ENCODE measurements around the gene ZBTB16.

The ZBTB16 gene

GRCh38 chr11:114273890-114274635, 214.6 kb downstream of the ZBTB16 start:
- H3K9me3 ChIP-seq (ENCODE audit: low read depth, low read length): no peaks in the 10 kb centered on the region
- DNase-seq (ENCODE audit: low read depth, low spot score): no peak
- no peak overlapping the region for H3K9ac ChIP-seq (ENCODE audit: insufficient read length)
- H3K36me3 ChIP-seq (ENCODE audit: insufficient read depth, low read length): no peaks in the 10 kb centered on the region
- no peak for TF ChIP-seq EZH2 (IDR thresholded peaks at IDR 0.05)
- TF ChIP-seq FOXP2 (optimal IDR thresholded peaks at IDR 0.05; ENCODE audit: control extremely low read depth, extremely low read length, insufficient read depth): no peak
- H3K4me3 ChIP-seq: no peak overlapping the region
- no peak overlapping the region for H3K27ac ChIP-seq

- Histone ChIP-seq H3K27ac (no peak overlapping the region), H3K4me3 (no peak overlapping the region), H3K36me3 (ENCODE audit: insufficient read depth, low read length) (no peaks in the 10 kb centered on the region), H3K9me3 (ENCODE audit: low read depth, low read length) (no peaks in the 10 kb centered on the region), H3K9ac (ENCODE audit: insufficient read length) (no peak overlapping the region)
- no peak for DNase-seq (ENCODE audit: low read depth, low spot score)
- TF ChIP-seq EZH2 (IDR thresholded peaks at IDR 0.05): no peak
- no peak for TF ChIP-seq FOXP2 (optimal IDR thresholded peaks at IDR 0.05; ENCODE audit: control extremely low read depth, extremely low read length, insufficient read depth)
- no peak for TF ChIP-seq POLR2AphosphoS5 (IDR thresholded peaks at IDR 0.05; ENCODE audit: borderline replicate concordance, low read depth, low read length)
Measured at GRCh38 chr11:114274637-114275036, 215.1 kb downstream of the ZBTB16 start.

GRCh38 chr11:114275280-114275679, 215.8 kb downstream of the ZBTB16 start:
- Histone ChIP-seq H3K4me3 (no peak overlapping the region), H3K27ac (no peak overlapping the region), H3K9ac (ENCODE audit: insufficient read length) (no peak overlapping the region), H3K9me3 (ENCODE audit: low read depth, low read length) (no peaks in the 10 kb centered on the region), H3K36me3 (ENCODE audit: insufficient read depth, low read length) (no peaks in the 10 kb centered on the region)
- DNase-seq (ENCODE audit: low read depth, low spot score): no peak
- TF ChIP-seq EZH2 (IDR thresholded peaks at IDR 0.05): no peak
- TF ChIP-seq FOXP2 (optimal IDR thresholded peaks at IDR 0.05; ENCODE audit: control extremely low read depth, extremely low read length, insufficient read depth): no peak
- TF ChIP-seq POLR2AphosphoS5 (IDR thresholded peaks at IDR 0.05; ENCODE audit: borderline replicate concordance, low read depth, low read length): no peak

GRCh38 chr11:114276077-114276476, 216.6 kb downstream of the ZBTB16 start:
- Histone ChIP-seq H3K4me3 (no peak overlapping the region), H3K27ac (no peak overlapping the region), H3K9me3 (ENCODE audit: low read depth, low read length) (no peaks in the 10 kb centered on the region), H3K36me3 (ENCODE audit: insufficient read depth, low read length) (no peaks in the 10 kb centered on the region), H3K9ac (ENCODE audit: insufficient read length) (no peak overlapping the region)
- TF ChIP-seq POLR2AphosphoS5 (IDR thresholded peaks at IDR 0.05; ENCODE audit: borderline replicate concordance, low read depth, low read length) (no peak), EZH2 (IDR thresholded peaks at IDR 0.05) (no peak), FOXP2 (optimal IDR thresholded peaks at IDR 0.05; ENCODE audit: control extremely low read depth, extremely low read length, insufficient read depth) (no peak)
- no peak for DNase-seq (ENCODE audit: low read depth, low spot score)

GRCh38 chr11:114277637-114278341, 218.3 kb downstream of the ZBTB16 start:
- TF ChIP-seq EZH2 (IDR thresholded peaks at IDR 0.05) (no peak), POLR2AphosphoS5 (IDR thresholded peaks at IDR 0.05; ENCODE audit: borderline replicate concordance, low read depth, low read length) (no peak), FOXP2 (optimal IDR thresholded peaks at IDR 0.05; ENCODE audit: control extremely low read depth, extremely low read length, insufficient read depth) (no peak)
- no peak overlapping the region for H3K27ac ChIP-seq

GRCh38 chr11:114278342-114279065, 219.0 kb downstream of the ZBTB16 start:
- Histone ChIP-seq H3K36me3 (ENCODE audit: insufficient read depth, low read length) (no peaks in the 10 kb centered on the region), H3K9me3 (ENCODE audit: low read depth, low read length) (no peaks in the 10 kb centered on the region), H3K4me3 (no peak overlapping the region), H3K27ac (no peak overlapping the region), H3K9ac (ENCODE audit: insufficient read length) (no peak overlapping the region)
- DNase-seq (ENCODE audit: low read depth, low spot score): no peak
- no peak for TF ChIP-seq FOXP2 (optimal IDR thresholded peaks at IDR 0.05; ENCODE audit: control extremely low read depth, extremely low read length, insufficient read depth)
- no peak for TF ChIP-seq EZH2 (IDR thresholded peaks at IDR 0.05)
- TF ChIP-seq POLR2AphosphoS5 (IDR thresholded peaks at IDR 0.05; ENCODE audit: borderline replicate concordance, low read depth, low read length): no peak

More at GRCh38 chr11:114277637-114278341, 218.3 kb downstream of the ZBTB16 start:
- no peaks in the 10 kb centered on the region for H3K9me3 ChIP-seq (ENCODE audit: low read depth, low read length)
- H3K4me3 ChIP-seq: no peak overlapping the region
- no peaks in the 10 kb centered on the region for H3K36me3 ChIP-seq (ENCODE audit: insufficient read depth, low read length)
- no peak for DNase-seq (ENCODE audit: low read depth, low spot score)
- no peak overlapping the region for H3K9ac ChIP-seq (ENCODE audit: insufficient read length)

GRCh38 chr11:114279792-114280546, 220.5 kb downstream of the ZBTB16 start:
- no peaks in the 10 kb centered on the region for H3K9me3 ChIP-seq (ENCODE audit: low read depth, low read length)
- no peaks in the 10 kb centered on the region for H3K36me3 ChIP-seq (ENCODE audit: insufficient read depth, low read length)
- TF ChIP-seq FOXP2 (optimal IDR thresholded peaks at IDR 0.05; ENCODE audit: control extremely low read depth, extremely low read length, insufficient read depth) (no peak), POLR2AphosphoS5 (IDR thresholded peaks at IDR 0.05; ENCODE audit: borderline replicate concordance, low read depth, low read length) (no peak), EZH2 (IDR thresholded peaks at IDR 0.05) (no peak)
- H3K9ac ChIP-seq (ENCODE audit: insufficient read length): no peak overlapping the region
- H3K4me3 ChIP-seq: no peak overlapping the region
- DNase-seq (ENCODE audit: low read depth, low spot score): no peak
- no peak overlapping the region for H3K27ac ChIP-seq
